Neural crest cell (in vitro differentiated cells): ENCODE data around the gene KLHDC3. TPM values are rescaled to one million over a fixed set of nuclear protein-coding genes. Genes with fewer than 3 reads are reported as not detected.

Source experiments
- DNase-seq: peaks from one replicate; pipeline ENCODE4 v3.0.0; 2021; ENCODE audit warnings: low read depth, mixed read lengths, low spot score
- H3K27ac Mint-ChIP-seq: one replicate; pipeline ENCODE4 v1.8.0; 2021; ENCODE audit warnings: mild to moderate bottlenecking, mixed read lengths; ENCODE audit not compliant: unreplicated experiment
- H3K27me3 Mint-ChIP-seq: 2 replicates; pipeline ENCODE4 v1.8.0; 2021; ENCODE audit warnings: low read depth, mild to moderate bottlenecking, mixed read lengths
- H3K36me3 Mint-ChIP-seq: 2 replicates; pipeline ENCODE4 v1.8.0; 2021; ENCODE audit warnings: low read depth, mild to moderate bottlenecking, mixed read lengths
- H3K4me1 Mint-ChIP-seq: 2 replicates; pipeline ENCODE4 v1.8.0; 2021; ENCODE audit warnings: mixed read lengths
- H3K4me3 Mint-ChIP-seq: one replicate; pipeline ENCODE4 v1.8.0; 2021; ENCODE audit warnings: mild to moderate bottlenecking, mixed read lengths
- H3K9me3 Mint-ChIP-seq: 2 replicates; pipeline ENCODE4 v1.8.0; 2021; ENCODE audit warnings: mixed read lengths
- CTCF ChIP-seq: fragments of 200-600 bp; sonication (generic); conservative IDR thresholded peaks from 2 replicates; pipeline ENCODE4 v1.5.0; 2021; ENCODE audit warnings: antibody characterized with exemption, mild to moderate bottlenecking
- total RNA-seq: library from RNA; stranded (reverse); gene quantifications from 2 replicates; pipeline ENCODE4 v1.2.1, GENCODE V29; 2021

KLHDC3 gene
- total RNA-seq, 1 donor from 2014 or later: 109 TPM

DNA sequence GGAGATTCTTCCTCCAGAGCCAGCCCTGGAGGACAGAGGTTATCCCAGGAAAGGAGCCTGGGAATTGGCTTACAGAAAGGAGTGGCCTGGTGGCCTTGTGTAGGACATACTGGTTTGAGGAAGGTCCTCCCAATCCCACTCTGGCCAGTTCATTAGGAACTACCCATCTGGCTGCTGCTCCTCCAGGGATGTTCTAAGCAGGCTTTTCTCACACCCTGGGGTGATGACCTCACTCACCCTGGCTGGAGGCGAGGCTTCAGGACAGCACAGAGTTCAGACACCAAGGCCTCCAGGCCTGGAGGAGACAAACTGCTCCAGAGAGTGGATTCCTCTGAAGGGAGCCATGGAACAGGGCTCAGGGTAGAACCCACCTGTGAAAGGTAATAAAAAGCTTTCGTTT, 44.6 kb upstream of the KLHDC3 start:
- H3K4me3 Mint-ChIP-seq: no peak overlapping the region
- peaks cover 4% of the 10 kb centered on the region for H3K36me3 Mint-ChIP-seq
- DNase-seq: no peak
- no peaks in the 10 kb centered on the region for H3K27me3 Mint-ChIP-seq
- no peaks in the 10 kb centered on the region for H3K4me1 Mint-ChIP-seq
- no peaks in the 10 kb centered on the region for H3K9me3 Mint-ChIP-seq
- TF ChIP-seq CTCF: no peak
- H3K27ac Mint-ChIP-seq: no peak overlapping the region

DNA sequence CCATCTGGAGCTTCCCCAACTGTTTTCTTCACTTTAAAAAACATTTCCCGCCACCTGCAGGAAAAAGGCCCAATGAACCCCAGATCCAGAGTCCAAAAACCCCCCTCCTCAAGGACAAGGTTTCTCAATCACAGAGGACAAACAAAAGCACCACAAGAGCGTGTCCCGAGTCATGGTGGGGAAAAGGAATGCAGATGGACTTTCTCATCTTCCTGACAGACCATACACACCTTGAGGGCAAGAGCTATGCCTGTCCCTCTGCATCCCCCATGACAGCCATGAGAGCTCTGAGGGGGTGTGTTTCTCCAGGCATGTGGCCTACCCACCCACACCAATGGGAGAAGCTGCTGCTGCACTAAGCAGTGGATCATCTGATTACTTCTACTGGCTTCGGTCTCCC, 44.1 kb upstream of the KLHDC3 start:
- no peaks in the 10 kb centered on the region for H3K4me1 Mint-ChIP-seq
- H3K9me3 Mint-ChIP-seq: no peaks in the 10 kb centered on the region
- H3K36me3 Mint-ChIP-seq: peaks cover 4% of the 10 kb centered on the region
- H3K27me3 Mint-ChIP-seq: no peaks in the 10 kb centered on the region
- DNase-seq: no peak
- no peak overlapping the region for H3K4me3 Mint-ChIP-seq
- no peak for TF ChIP-seq CTCF
- H3K27ac Mint-ChIP-seq: peak overlapping the region; percentile 78

- H3K4me3 Mint-ChIP-seq: no peak overlapping the region
- no peaks in the 10 kb centered on the region for H3K4me1 Mint-ChIP-seq
- H3K36me3 Mint-ChIP-seq: peaks cover 4% of the 10 kb centered on the region
- H3K27me3 Mint-ChIP-seq: no peaks in the 10 kb centered on the region
- H3K27ac Mint-ChIP-seq: no peak overlapping the region
- H3K9me3 Mint-ChIP-seq: no peaks in the 10 kb centered on the region
- no peak for DNase-seq
- no peak for TF ChIP-seq CTCF
Observed at GRCh38 chr6:42970871-42971612, 43.0 kb upstream of the KLHDC3 start.

- DNase-seq: no peak
- peak overlapping the region; percentile 2 for H3K4me3 Mint-ChIP-seq
- H3K36me3 Mint-ChIP-seq: peaks cover 4% of the 10 kb centered on the region
- H3K4me1 Mint-ChIP-seq: peaks cover 2% of the 10 kb centered on the region
- no peaks in the 10 kb centered on the region for H3K9me3 Mint-ChIP-seq
- no peak overlapping the region for H3K27ac Mint-ChIP-seq
- TF ChIP-seq CTCF: no peak
- no peaks in the 10 kb centered on the region for H3K27me3 Mint-ChIP-seq
Observed at GRCh38 chr6:42971746-42972327, 42.2 kb upstream of the KLHDC3 start.

DNA sequence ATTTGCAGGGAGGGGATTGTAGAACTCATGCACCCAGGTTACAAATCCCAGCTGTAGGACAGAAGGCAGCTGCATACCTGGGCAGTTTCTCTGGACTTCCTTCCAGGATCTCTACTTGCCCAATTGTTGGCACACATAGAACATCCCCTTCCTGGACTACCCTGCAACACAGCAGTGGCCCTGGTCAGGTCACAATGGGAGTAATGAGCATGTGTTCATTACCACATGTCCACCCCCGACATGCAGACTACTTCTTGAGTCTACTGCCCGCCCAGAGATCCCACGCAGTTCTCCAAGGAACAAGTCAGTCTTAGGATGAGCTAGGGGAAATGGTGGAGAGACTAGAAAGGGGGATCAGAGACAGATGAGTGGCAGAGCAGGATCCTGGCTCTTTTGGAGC, 40.1 kb upstream of the KLHDC3 start:
- Mint-ChIP-seq H3K27ac (no peak overlapping the region), H3K4me3 (no peak overlapping the region), H3K9me3 (no peaks in the 10 kb centered on the region), H3K27me3 (no peaks in the 10 kb centered on the region), H3K4me1 (peaks cover 10% of the 10 kb centered on the region), H3K36me3 (peaks cover 4% of the 10 kb centered on the region)
- DNase-seq: no peak
- no peak for TF ChIP-seq CTCF
